Liver (tissue), 9 donors: ENCODE measurements around the gene CDH22. TPM values are rescaled to one million over a fixed set of nuclear protein-coding genes. Genes with fewer than 3 reads are reported as not detected.

Source experiments
- DNase-seq: peaks from one replicate; pipeline ENCODE4 v3.0.0-alpha.2; 2017; ENCODE audit warnings: low spot score
- H3K27ac ChIP-seq, 2 donors: one replicate each; pipeline ENCODE4 v1.7.0; 2013; ENCODE audit warnings: inconsistent platforms in 2 of 2, low read length in 2 of 2, control low read depth in 1 of 2, low read depth in 1 of 2, mild to moderate bottlenecking in 1 of 2
- H3K27me3 ChIP-seq, 4 donors: one replicate each; pipeline versions ENCODE4 v1.6.1 to v1.7.0; 2013; ENCODE audit warnings: low read length in 3 of 4, inconsistent platforms in 1 of 4, mild to moderate bottlenecking in 1 of 4, moderate library complexity in 1 of 4; ENCODE audit not compliant: control insufficient read depth in 4 of 4, insufficient read depth in 4 of 4
- H3K36me3 ChIP-seq, 4 donors: one replicate each; pipeline versions ENCODE4 v1.6.1 to v1.7.0; 2013; ENCODE audit warnings: low read length in 3 of 4, mild to moderate bottlenecking in 3 of 4, low read depth in 1 of 4, moderate library complexity in 1 of 4; ENCODE audit not compliant: control insufficient read depth in 4 of 4, insufficient read depth in 3 of 4
- H3K4me1 ChIP-seq, 4 donors: one replicate each; pipeline versions ENCODE4 v1.6.1 to v1.7.0; 2013; ENCODE audit warnings: low read length in 3 of 4, mild to moderate bottlenecking in 3 of 4, moderate library complexity in 1 of 4; ENCODE audit not compliant: control insufficient read depth in 4 of 4, insufficient read depth in 4 of 4
- H3K4me3 ChIP-seq, 3 donors: one replicate each; pipeline versions ENCODE4 v1.6.1 to v1.7.0; 2013; ENCODE audit warnings: low read length in 3 of 3, control low read depth in 1 of 3, low read depth in 1 of 3, mild to moderate bottlenecking in 1 of 3
- H3K9ac ChIP-seq, 2 donors: one replicate each; pipeline ENCODE4 v1.7.0; 2013; ENCODE audit warnings: low read length in 2 of 2, mild to moderate bottlenecking in 2 of 2, moderate library complexity in 2 of 2, control low read depth in 1 of 2, low read depth in 1 of 2
- H3K9me3 ChIP-seq, 4 donors: one replicate each; pipeline versions ENCODE4 v1.6.1 to v1.7.0; 2013; ENCODE audit warnings: low read length in 3 of 4; ENCODE audit not compliant: control insufficient read depth in 4 of 4
- ATF3 ChIP-seq: IDR thresholded peaks from 2 replicates; pipeline ENCODE4 v1.6.1; 2016; ENCODE audit warnings: antibody characterized with exemption
- CTCF ChIP-seq: fragments of 150-350 bp; IDR thresholded peaks from 2 replicates; pipeline ENCODE4 v1.5.1; 2017; ENCODE audit warnings: improper control_type of control experiment, low read depth, low read length; ENCODE audit not compliant: missing input control
- EGR1 ChIP-seq, 2 donors: IDR thresholded peaks; 2 replicates each; pipeline ENCODE4 v1.6.1; 2016 to 2018; ENCODE audit warnings: antibody characterized with exemption in 2 of 2, low read depth in 2 of 2
- FOXA1 ChIP-seq: IDR thresholded peaks from 2 replicates; pipeline ENCODE4 v1.6.1; 2016; ENCODE audit warnings: antibody characterized with exemption
- FOXA2 ChIP-seq: IDR thresholded peaks from 2 replicates; pipeline ENCODE4 v1.6.1; 2016; ENCODE audit warnings: antibody characterized with exemption
- GABPA ChIP-seq, 2 donors: IDR thresholded peaks in 1 of 2; conservative IDR thresholded peaks in 1 of 2; 2 replicates each; pipeline ENCODE4 v1.6.1; 2016; ENCODE audit warnings: antibody characterized with exemption in 2 of 2, mild to moderate bottlenecking in 1 of 2, moderate library complexity in 1 of 2
- JUND ChIP-seq, 2 donors: IDR thresholded peaks; 2 replicates each; pipeline ENCODE4 v1.6.1; 2016; ENCODE audit warnings: antibody characterized with exemption in 2 of 2
- MAX ChIP-seq: IDR thresholded peaks from 2 replicates; pipeline ENCODE4 v1.6.1; 2016; ENCODE audit warnings: antibody characterized with exemption
- RAD21 ChIP-seq, 2 donors: IDR thresholded peaks; 2 replicates each; pipeline ENCODE4 v1.6.1; 2016; ENCODE audit warnings: antibody characterized with exemption in 2 of 2, mild to moderate bottlenecking in 2 of 2
- REST ChIP-seq: IDR thresholded peaks from 2 replicates; pipeline ENCODE4 v1.6.1; 2016; ENCODE audit warnings: antibody characterized with exemption, mild to moderate bottlenecking
- RXRA ChIP-seq, 2 donors: IDR thresholded peaks; 2 replicates each; pipeline ENCODE4 v1.6.1; 2017 to 2018; ENCODE audit warnings: antibody characterized with exemption in 2 of 2, mild to moderate bottlenecking in 1 of 2
- SP1 ChIP-seq: IDR thresholded peaks from 2 replicates; pipeline ENCODE4 v1.6.1; 2018; ENCODE audit warnings: antibody characterized with exemption, mild to moderate bottlenecking
- TAF1 ChIP-seq: conservative IDR thresholded peaks from 2 replicates; pipeline ENCODE4 v1.6.1; 2016; ENCODE audit warnings: antibody characterized with exemption, mild to moderate bottlenecking
- YY1 ChIP-seq: IDR thresholded peaks from 2 replicates; pipeline ENCODE4 v1.6.1; 2016; ENCODE audit warnings: antibody characterized with exemption, mild to moderate bottlenecking
- ZBTB33 ChIP-seq: IDR thresholded peaks from 2 replicates; pipeline ENCODE4 v1.6.1; 2016; ENCODE audit warnings: antibody characterized with exemption
- WGBS: extraction: QIAGEN DNeasy Blood & Tissue Kit; methylation state at CpG from one replicate; pipeline ENCODE4 v1.1.7; 2013; 5-methylcytosine and 5-hydroxymethylcytosine counted together
- polyA plus RNA-seq, 2 donors: library from polyadenylated mRNA; stranded (reverse) in 1 of 2; unstranded in 1 of 2; fragments of 200-250 nt in 1 of 2; fragments of >200 nt in 1 of 2; fragmentation: Nextera tagmentation in 1 of 2; extraction: Ambion mirVana in 1 of 2; gene quantifications; one replicate each; pipeline versions ENCODE4 v1.2.1 to v1.2.3, GENCODE V29; 2013 to 2015
- total RNA-seq, 2 donors: library from RNA; depleted of rRNA; stranded (reverse); fragments of >200 nt; gene quantifications; one replicate each; pipeline ENCODE4 v1.2.3, GENCODE V29; 2014
- donor health status: healthy.
- donor health status: healthy.
- donor health status: healthy.
- donor health status: healthy.
- donor health status: healthy.

CDH22 gene
- total and polyA plus RNA-seq, 4 donors: 0.02 TPM; not detected in 3

- TF ChIP-seq ZBTB33 (no peak), JUND (IDR thresholded peaks at IDR 0.05) (no peak), TAF1 (no peak), GABPA (IDR thresholded peaks at IDR 0.05 in 1 of 2, conservative IDR thresholded peaks at IDR 0.05 in 1 of 2) (no peak), SP1 (no peak), ATF3 (no peak), RXRA (IDR thresholded peaks at IDR 0.05) (no peak), FOXA2 (no peak)
These were observed 111.3 kb downstream of the CDH22 start (continued) for GRCh38 chr20:46196990-46197389.

- Histone ChIP-seq H3K4me3 (no peak overlapping the region), H3K9ac (no peak overlapping the region), H3K36me3 (no peaks in the 10 kb centered on the region), H3K4me1 (no peaks in the 10 kb centered on the region), H3K9me3 (no peaks in the 10 kb centered on the region), H3K27ac (no peak overlapping the region), H3K27me3 (peaks cover 0 to 2% (median 0%) of the 10 kb centered on the region in 4 donors)
- DNase-seq: no peak
- WGBS: 54% methylated on average over 17 of the region's 17 CpGs
- TF ChIP-seq CTCF: no peak
- TF ChIP-seq FOXA2: no peak
- no peak for TF ChIP-seq SP1
- TF ChIP-seq MAX: no peak
- no peak for TF ChIP-seq RAD21 (IDR thresholded peaks at IDR 0.05)
- no peak for TF ChIP-seq YY1
- no peak for TF ChIP-seq FOXA1
- TF ChIP-seq GABPA (IDR thresholded peaks at IDR 0.05 in 1 of 2, conservative IDR thresholded peaks at IDR 0.05 in 1 of 2): no peak
- no peak for TF ChIP-seq TAF1
- no peak for TF ChIP-seq EGR1 (IDR thresholded peaks at IDR 0.05; ENCODE audit: low read depth in 2 of 2)
- TF ChIP-seq REST: no peak
These were observed 112.8 kb downstream of the CDH22 start for GRCh38 chr20:46195264-46196036.
